GM21423 (cell line): Measurements from ENCODE around the gene SETDB1.
A peak's percentile ranks its signal among the peaks of the same experiment; 100 is the strongest.

ENCODE experiments used
- ATAC-seq: cut with Tn5 transposase; IDR thresholded peaks from one replicate; pipeline ENCODE4 v1.9.1; 2021; ENCODE audit warnings: mild to moderate bottlenecking, moderate library complexity; ENCODE audit not compliant: unreplicated experiment

The SETDB1 gene

DNA sequence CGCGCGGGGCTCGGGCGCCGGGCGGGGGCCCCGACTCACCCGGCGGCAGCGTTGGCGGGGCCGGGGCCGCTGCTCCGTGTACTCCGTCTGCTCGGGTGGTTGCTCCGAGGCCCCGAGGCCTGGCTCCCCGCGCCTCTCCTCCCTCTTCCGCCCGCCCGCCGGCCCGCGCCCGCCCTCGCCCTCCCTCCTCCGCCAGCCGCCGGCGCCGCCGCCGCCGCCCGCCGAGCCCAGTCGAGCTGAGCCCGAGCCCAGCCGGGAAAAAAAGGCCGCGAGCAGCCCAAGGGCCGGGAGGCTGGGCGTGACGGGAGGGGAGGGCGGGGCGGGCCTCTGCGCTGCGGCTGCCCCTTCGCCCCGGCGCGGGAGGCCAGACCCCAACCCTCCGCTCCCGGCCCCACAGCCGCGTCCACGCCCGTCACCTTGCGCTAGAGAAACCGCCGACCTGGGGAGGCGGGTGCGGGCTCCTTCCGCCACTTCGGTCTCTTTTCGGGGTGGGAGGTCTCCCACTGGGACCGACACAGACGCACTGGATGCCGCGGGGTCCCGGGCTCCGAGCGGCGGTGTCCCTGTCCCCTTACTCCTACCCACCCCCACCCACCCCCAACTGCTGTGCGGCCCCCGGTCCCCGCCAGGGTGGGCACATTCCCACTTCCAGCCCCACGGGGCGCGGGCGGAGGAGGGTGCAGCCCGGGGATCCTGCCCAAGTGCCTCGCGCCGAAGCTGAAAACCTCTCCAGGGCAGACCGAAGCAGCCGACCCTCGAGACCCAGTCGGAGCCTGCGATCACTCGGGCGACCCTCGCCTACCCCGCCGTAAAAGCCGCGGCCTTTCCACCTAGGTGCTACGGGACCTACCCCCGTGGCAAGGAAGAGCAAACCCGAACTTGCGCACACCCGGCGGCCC is 48.7 kb downstream of the SETDB1 start, which contains the start of gene CERS2:
Gene CERS2 (minus strand): TSS at position 256 of the 899 bp plus-strand sequence. CDS start 5,745 bp downstream, outside the sequence.
- peak; percentile 45 for ATAC-seq

DNA sequence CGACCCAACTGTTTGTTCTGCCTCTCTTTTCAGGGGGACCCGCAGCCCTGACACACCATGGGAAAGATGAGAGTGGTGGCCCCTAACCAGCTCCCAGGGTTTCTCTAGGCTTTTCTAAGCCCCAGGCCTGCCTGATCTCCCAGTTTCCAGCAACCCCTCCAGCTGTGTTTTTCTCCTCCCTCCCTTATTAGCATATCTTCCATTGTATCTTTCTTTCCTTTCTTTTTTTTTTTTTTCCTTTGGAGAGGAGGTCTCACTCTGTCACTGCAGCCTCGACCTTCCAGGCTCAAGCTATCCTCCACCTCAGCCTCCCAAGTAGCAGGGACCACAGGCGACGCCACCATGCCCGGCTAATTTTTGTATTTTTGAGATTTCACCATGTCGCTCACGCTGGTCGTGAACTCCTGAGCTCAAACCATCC is 50.2 kb downstream of the SETDB1 start:
- no peak for ATAC-seq

DNA sequence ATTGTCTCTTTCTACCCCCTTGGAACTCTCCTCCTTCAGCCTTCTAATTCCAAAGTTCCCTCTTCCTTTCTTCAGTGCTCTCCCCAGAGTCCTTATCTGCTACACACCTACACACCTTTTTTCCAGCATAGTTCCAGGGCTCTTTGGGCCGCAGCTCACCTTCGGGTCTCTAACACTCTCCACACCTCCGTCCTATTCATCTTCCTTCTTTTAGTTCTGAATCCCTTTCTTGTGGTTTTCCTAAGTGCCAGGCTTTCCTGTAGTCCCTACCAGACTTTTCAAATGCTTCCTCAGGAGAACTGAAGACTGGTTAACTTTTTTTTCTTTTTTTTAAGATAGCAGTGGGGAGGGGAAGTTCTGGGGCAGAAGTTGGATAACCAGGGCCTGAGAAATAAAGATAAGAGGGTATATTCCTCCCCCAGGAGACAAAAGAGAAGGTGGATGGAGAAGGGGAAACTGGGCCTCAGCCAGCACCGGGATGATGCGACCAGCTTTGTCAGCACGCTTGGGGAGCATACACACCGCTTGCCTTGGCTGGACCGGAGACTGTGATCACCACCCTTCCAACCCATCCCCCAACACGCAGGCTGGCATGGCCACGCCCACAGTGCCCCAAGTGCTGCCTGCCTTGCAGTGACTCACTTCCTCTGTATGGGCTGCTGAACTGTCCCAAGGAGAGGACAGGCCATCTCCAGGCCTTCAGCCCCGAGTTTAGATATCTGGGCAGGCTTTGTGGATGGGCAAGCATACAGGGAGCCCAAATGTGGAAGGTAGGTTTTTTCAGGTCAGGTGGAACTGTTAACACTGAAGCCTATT is 50.9 kb downstream of the SETDB1 start:
- no peak for ATAC-seq

DNA sequence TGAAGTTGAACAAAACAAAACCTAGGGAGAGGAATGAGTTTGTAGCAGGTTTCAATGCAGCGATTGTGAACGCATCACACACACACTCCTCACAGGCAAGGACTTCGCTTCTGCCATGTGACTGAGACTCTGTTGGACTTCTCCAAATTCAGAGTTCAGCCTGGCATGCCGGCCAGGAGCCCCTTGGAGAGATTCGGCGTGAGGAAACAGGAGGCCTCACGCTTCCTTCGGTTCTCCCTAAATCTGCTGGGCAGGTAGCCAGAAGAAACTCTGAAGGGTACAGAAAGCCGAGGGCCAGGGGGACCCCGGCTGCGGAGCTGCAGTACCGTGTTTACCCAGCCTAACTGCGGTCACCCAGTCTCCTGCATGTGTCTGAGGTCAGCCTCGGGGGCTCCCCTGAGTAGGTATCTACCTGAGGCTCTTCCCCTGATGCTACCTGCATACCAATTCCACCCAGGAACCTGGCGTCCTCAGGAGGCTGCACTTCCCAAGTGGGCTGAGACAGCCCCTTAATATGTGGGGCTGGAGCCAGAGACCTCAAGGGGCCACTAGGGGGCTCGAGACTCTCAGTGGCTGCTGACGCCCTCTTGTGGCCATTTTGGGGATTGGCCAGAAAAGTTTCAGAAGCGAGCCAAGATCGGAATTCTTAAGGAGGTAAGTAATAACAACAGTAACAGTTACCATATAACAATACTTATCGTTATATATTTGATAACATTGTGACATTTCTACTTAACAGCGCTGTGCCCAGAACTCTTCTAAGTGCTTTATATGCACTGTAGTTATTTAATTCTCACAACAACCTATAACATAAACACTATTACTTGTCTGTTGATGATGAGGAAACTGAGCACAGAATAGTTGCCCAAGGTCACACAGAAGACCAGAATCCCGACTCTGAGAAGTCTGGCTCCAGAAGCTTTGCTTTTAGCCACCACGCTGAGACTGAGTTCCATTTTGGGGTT is 53.2 kb downstream of the SETDB1 start:
- ATAC-seq: peak; percentile 40

DNA sequence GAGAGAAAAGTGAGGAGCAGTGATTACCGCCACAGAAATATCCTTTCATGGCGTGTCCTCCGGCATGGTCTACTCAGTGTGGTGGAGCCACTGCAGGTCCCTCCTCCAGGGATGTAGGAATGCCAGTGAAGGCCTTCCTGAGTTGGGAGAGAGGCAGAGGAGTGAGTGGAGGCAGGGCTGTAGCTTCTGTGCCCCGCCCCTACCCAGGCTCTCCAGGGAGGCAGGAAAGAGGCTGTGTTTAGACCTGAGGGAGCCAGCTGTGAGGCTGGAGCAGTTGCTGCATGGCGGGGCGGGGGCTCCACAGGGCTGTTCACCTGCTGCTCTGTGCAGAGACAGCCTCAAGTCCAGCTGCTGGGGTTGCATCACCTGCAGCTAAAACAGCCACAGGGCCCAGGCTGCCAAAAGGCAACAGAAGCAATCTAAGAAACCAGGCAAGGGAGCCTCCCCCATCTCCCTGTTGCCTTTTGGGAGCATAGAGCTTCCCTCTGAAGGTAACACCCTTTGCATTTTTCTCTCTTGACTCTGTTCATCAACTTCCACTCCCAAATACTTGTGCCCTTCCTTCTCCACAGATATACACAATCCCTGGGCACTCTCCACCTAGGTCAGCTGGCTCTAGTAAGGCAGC is 55.1 kb downstream of the SETDB1 start:
- no peak for ATAC-seq

DNA sequence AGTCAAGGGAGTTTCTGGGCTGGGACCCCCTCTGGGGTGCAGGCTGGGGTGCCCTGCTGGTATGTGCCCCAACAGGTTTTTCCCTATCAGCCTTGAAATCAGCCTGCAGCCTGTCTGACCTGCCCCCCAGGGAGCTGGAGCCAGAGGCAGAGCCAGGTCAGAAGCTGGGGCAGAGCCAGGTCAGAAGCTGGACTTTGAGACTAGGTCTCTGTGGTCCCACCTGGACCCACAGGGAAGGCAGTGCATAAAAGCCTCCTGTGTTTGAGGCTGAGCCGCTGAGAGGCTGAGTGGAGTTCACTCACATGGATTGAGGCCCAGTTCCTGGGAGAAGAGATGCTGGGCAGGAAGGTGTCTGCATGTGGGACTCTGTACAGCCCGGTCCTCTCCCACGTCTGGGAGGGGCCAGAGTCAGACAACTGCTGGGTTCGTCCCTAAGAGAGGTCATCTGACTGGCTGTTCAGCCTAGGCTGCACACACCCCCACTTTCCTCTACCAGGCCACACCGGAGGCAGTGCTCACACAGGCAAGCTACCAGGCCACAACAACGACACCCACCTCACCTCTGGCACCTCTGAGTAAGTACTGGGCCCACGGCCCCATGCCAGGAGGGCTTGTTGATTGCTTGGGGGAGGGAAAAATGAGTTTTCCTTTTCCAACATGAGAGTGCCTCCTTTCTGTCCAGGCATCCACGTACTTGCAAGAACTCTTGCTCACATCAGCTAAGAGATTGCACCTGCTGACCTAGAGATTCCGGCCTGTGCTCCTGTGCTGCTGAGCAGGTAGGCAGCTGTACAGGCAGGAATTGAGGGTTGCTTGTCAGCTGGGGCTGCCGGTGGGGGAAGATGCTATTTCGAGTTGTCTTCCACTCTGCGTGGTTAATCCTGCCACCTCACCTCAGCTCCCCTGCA is 55.9 kb downstream of the SETDB1 start, which contains the start of gene ANXA9:
Gene ANXA9 (plus strand): TSS at position 488 of the 908 bp plus-strand sequence. CDS start 814 bp downstream, outside the sequence.
- no peak for ATAC-seq

DNA sequence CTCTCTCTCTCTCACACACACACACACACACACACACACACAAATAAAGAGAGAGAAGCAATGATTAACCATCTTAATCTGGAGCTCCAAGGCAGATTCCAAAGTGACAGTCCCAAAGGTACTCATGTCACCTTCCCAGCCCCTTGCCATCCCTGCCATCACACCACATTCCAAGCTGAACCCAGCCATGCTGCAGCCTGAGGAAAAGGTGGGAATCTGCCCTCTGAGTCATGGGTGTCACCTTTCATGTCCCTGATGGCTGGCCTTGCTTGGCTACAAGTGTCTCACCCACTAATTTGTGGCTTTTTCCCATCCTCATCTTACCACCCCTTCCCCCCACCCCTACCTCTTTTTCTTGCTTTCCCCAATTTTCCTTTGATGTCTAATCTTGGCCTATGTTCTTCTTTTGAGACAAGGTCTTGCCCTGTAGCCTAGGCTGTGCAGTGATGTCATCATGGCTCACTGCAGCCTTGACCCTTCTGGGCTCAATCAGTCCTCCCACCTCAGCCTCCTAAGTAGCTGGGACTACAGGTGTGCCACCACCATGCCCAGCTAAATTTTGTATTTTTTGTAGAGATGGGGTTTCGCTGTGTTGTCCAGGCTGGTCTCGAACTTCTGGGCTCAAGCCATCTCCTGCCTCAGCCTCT is 59.1 kb downstream of the SETDB1 start:
- ATAC-seq: no peak

DNA sequence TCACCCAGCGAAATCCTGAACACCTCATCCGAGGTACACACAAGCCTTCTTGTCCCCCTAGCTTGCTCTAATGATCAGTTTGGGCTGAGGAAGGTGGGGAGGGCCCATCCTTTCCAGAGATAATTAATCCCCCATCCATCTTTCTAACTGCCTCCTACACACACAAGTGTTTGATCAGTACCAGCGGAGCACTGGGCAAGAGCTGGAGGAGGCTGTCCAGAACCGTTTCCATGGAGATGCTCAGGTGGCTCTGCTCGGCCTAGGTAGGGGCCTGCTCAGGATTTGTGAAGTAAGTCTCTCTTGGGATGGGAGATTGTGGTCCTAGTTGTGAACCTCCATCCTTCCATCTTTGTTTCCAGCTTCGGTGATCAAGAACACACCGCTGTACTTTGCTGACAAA is 61.8 kb downstream of the SETDB1 start:
- no peak for ATAC-seq

DNA sequence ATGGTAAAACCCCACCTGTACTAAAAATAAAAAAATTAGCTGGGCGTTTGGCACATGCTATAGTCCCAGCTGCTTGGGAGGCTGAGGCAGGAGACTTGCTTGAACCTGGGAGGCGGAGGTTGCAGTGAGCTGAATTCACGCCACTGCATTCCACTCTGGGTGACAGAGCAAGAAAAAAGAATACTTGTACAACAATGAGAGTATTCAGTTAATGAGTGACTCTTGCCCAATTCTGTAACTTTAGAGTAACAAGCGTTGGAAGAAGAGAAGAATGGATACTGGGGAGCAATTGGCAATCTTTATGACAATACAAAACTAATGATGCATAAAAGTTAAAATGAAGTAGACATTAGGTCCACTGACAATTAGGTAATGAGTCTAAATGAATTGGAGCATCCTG is 66.5 kb downstream of the SETDB1 start:
- ATAC-seq: no peak

DNA sequence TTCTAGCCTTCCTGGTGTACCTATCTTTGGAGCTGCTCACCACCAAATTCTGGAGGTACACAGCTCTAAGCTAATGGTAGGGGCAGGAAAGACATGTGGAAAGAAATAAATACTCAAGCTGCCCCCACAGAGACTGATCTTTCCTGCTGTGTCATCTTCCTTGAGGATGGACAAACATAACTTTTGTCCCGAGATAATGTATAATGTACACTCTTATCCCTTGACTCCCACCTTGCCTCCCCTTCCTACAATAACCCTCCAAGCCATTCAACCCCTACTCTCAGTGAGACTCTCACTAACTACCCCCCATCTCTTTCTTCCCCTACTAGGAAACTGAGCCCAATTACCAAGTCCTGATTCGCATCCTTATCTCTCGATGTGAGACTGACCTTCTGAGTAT is 68.1 kb downstream of the SETDB1 start:
- no peak for ATAC-seq

DNA sequence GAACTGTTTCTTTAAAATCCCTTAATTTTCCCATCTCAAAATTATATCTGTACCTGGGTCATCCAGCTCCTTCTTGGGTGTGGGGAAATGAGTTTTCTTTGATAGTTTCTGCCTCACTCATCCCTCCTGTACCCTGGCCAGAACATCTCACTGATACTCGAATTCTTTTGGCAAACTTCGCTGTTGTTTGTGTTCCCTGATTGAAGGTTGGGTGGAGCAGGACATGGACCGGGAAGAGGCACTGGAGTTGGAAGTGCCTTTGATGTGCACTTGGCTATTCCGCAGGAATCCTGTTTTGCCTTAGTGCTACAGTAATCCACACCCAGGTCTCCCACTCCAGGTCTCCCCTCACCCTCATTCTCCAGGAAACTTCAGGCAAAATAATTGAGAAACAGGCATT is 69.3 kb downstream of the SETDB1 start:
- no peak for ATAC-seq

DNA sequence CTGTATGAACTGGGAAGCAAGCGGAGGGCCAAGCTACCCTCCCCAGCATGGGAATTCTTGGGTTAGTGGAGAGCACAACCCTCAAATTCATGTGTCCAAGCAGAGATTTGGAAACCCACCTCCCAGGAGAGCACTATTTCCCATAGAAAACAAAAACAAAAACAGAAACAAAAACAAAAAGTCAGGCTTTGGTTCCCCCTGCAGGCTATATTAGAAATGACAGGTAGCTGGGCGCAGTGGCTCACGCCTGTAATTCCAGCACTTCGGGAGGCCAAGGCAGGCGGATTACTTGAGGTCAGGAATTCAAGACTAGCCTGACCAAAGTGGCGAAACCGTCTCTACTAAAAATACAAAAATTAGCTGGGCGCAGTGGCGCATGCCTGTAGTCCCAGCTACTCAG is 69.7 kb downstream of the SETDB1 start:
- ATAC-seq: no peak

DNA sequence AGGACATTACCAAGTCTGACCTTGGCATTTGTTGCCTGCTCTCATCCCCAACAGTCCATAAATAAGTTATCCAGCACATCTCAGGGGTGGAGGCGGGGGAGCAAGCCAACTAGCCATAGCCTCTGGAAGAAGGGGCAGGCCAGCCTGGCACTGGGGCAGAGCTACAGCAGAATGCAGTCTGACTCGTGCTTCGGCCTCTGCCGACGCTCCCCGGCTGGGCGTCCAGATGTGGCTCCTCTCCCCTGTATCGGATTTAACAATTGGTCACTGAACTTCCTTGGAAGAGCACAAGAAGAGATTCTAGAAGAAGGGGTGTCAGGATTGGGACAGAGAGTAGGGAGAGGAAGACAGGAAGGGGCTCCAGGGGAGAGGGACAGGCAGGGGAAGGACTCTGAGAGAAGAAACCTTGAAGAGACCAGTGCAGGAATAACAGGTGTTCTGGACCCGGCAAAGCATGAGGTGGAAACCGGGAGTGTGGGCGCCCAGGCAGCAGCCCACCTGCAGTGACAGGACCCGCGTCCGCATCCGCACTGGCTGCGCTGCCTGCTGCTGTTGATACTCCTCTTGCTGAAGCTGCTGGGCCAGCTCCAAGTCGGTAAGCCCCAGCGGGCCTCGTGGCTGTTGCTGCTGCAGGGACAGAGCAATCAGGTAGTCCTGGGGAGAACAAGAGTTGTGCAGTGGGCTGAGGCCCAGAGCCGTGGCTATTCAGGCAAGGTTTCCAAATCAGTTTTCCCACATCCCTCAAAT is 71.1 kb downstream of the SETDB1 start:
- ATAC-seq: no peak

DNA sequence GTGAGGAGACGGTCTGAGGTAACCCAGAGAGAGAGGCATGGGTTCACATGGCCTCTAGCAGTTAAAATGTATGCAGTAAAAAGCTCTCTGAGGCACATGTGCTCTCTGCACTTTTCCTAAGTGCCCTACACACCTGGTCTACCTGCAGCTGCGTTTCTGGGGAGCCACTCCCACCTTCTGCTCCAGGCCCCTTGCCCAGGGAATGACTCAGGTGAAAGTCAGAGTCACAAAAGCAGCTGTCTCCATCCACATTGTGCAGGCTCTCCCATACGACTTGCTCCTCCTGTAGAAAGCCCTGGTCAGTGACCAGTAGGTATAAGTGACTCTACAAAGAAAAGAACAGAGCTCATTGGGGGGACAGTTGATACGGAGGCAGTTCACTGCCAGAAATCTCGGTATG is 71.8 kb downstream of the SETDB1 start:
- ATAC-seq: no peak

DNA sequence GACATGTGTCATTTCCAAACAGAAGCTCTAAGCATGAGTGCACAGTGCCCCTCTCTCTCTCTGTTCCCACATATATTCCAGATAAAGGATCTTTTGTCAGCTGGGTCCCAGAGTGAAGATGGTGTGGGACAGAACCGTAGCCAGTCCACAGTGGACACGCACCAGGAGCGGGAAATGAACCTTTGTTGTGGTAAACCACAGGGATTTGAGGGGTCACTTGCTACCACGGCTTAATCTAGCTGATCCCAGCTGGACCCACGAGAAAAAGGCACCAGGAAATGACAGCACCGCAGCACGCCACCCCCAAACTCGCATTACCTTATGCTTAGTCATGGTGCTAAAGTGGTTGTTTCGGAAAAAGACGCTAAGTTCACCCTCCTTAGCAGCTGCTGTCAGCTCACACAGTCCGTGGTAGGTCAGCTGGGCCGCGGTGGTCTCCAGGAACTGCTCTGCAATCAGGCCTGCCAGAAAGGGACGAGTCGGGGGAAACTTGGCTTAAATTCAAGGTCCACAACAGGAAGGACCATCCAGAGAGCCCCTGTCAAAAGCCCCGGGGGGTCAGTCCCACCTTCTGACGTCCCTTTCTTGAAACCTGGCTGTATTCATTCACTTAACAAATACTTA is 73.0 kb downstream of the SETDB1 start:
- no peak for ATAC-seq

DNA sequence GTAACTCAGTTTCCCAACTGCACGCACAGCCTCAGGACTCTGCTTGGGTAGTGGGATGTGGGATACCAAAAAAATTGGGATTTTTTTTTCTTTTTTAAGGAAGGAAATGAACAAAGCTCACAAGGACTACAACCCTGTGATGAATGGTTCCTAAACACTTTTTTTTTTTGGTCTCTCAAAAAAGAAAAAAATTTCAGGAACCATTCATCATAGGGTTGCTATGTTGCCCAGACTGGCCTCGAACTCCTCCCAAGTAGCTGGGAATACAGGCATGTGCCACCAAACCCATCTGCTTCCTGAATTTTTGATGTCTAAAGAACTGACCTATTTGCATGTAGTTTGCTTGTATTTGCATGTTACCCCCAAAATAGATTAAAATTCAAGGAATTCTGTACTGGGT is 73.8 kb downstream of the SETDB1 start:
- ATAC-seq: no peak

DNA sequence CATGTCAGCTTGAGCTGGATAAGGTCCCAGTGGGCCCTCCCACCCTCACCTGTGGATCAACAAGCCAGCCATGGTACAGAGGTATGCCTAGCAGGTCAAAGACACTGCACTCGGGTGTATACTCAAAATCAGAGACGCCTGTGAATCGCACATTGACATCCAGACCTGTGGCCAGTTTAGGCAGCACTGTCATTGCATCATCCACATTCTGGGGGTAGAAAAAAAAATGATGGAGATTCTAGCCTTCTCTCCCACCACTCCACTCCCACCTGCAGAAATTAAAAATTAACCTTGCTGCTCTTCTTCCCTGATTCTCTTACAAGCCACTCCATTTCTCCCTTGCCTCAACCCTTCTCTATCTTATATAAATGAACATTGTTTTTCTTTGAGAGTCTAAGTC is 74.2 kb downstream of the SETDB1 start:
- no peak for ATAC-seq
